ENCODE results near the gene COL8A1.

The COL8A1 gene

GRCh38 chr3:99639579-99639978 is 1.2 kb downstream of the COL8A1 start:
- no peak for DNase-seq (ENCODE audit: low read depth in 2 of 2)

GRCh38 chr3:99640214-99640851 is 1.9 kb downstream of the COL8A1 start:
- no peak for DNase-seq (ENCODE audit: low read depth in 2 of 2)

DNA sequence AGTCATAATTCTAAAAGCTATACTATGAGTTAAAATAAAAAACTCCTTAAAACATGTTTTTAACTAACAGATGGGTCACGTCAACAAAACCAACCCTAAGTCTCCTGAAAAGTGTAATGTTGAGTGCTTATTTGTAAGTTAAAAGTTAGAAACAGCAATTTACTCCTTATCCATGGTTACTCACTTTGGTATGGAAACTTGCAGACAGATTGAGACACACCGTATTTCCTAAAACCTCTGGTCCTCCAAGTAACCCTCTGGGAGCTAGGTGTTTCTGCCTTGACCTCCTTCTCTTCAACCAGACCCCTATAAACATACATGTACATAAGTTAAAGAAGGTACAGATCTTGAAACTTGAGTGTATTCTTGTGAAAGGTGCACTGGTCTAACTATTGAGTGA is 3.1 kb downstream of the COL8A1 start:
- no peak for DNase-seq (ENCODE audit: low read depth in 2 of 2)

GRCh38 chr3:99641982-99642381 is 3.6 kb downstream of the COL8A1 start:
- DNase-seq (ENCODE audit: low read depth in 2 of 2) = no peak

DNA sequence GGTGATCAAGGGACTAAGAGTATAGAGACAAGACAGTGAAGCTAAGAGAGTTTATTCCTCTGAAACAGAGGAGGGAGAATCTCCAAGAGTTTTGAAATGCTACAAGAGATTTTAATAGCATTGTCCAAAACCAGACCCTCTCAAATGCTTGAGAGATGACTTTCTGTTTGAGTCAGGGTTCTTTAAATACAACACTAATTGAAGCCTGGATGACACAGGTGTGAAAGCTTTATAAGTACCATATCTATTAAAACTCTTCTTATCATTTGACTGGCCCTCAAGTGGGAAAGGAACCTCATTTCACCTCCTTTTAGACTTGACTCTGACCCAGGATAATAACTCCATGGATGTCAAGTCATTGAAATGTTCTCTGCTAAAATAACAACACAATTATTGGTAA is 5.6 kb downstream of the COL8A1 start:
- DNase-seq (ENCODE audit: low read depth in 2 of 2) = no peak

GRCh38 chr3:99644746-99645145 is 6.4 kb downstream of the COL8A1 start:
- DNase-seq (ENCODE audit: low read depth in 2 of 2) = no peak

DNA sequence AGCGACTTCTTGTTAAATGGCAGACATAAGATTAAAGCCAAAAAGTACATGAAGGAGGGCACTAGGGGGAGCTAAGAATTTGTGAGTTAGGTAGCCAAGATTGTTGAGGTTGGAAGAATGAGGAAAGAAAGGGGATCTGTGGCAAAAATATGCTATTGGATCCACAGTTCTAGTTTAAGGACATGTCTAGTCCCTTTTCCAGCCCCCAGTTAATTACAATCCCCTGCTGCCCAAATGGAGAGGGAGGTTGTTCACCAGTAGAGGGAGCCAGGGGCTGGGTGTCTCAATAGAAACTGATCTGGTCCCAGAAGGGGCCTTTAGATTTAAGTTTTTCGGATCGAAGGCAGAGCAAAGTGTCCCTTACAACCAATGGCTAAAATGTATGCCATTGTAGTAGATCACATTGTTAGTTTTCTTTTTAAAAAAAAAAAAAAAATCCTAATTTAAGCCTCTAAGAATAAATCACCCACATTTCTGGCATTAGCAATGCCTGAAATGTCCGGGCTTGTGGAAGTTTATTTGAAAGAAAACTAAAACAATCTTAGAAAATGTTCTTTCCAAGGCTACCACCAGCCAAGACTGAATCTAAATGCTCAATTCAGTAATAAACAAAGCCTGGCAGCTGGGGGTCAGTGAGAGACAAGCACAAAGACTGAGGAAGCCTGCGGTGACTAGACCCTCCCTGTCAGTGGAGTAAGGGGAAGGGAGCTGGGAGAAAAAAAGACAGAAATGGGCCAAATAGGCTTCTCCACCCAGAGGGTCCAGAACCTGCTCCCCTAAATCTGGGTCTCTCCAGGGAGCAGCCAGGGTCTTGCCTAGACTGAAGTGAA is 7.1 kb downstream of the COL8A1 start:
- DNase-seq (ENCODE audit: low read depth in 2 of 2) = no peak

DNA sequence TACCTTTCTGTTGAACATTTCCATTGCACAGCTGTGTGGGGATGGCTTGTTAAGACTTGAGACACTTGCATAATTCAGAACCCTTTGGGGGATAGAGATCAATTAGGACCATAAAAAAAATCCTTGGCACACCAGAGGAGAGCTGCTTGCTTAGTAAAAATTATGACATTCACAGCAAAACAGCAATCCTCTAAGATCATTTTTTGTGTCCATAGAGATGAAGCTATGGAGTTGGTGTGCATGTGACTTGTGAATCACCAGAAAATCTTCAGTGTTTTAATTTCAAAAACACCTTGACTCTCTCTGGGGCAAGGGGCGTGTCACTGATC is 7.7 kb downstream of the COL8A1 start:
- no peak for DNase-seq (ENCODE audit: low read depth in 2 of 2)

DNA sequence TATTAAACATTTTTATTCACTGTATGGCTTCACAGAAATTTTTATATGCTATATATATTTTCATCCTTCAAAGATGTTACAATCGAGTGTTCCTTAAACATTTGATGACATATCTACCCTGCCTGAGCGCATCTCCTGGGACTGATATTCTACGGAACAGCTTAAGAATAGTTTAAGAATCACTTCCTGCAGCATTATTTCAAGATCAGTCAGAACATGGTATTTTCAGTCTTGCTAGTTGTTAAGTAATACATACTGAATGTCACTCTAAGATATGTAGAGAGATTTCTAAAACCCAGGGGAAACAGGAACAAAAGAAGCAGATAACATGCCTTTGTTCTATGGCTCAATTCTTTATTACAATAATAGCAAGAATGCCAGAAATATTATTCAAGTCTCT is 8.7 kb downstream of the COL8A1 start:
- no peak for DNase-seq (ENCODE audit: low read depth in 2 of 2)

DNA sequence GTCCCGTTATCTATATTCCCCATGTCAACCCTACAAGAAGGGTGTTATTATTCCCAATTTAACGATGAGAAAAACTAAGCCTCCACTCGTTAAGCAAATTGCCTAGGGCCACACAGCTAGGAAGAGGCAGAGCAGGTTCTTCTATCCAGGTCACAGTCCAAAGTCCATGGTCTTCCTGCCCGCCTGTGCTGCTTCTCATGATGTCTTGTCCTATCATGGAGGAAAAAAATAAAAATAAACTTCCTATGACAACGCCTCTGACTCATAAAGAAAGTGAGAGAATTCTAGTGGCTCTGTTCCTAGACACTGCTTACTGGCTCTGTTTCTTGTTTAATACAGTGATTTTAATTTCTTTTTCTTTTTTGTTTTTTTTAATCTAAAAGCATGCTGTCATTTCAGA is 9.7 kb downstream of the COL8A1 start:
- no peak for DNase-seq (ENCODE audit: low read depth in 2 of 2)

- DNase-seq (ENCODE audit: low read depth in 2 of 2) = no peak
These were observed 10.1 kb downstream of the COL8A1 start for GRCh38 chr3:99648516-99648915.

DNA sequence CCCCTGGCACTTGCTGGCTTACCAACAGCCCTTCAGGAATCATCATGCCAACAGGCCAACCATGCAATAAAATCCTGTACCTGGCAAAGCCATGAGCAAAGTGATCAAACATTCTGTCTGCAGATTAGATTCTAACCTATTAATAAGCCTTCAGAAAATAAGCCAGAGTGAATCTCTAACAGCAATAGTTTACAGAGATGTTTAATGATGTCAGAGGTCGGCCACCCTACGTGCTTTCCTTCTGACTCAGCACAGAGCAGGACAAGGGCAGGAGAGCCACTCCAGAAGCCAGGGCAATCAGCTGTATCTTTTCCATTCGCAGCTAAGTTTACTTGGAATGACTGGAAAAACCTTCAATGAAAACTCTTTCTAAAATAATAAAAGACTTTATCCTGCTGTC is 13.1 kb downstream of the COL8A1 start:
- DNase-seq (ENCODE audit: low read depth in 2 of 2) = no peak

GRCh38 chr3:99656624-99657023 is 18.2 kb downstream of the COL8A1 start:
- DNase-seq (ENCODE audit: low read depth in 2 of 2) = no peak

- DNase-seq (ENCODE audit: low read depth in 2 of 2) = no peak
These were observed 19.9 kb downstream of the COL8A1 start for GRCh38 chr3:99658274-99658673.

DNA sequence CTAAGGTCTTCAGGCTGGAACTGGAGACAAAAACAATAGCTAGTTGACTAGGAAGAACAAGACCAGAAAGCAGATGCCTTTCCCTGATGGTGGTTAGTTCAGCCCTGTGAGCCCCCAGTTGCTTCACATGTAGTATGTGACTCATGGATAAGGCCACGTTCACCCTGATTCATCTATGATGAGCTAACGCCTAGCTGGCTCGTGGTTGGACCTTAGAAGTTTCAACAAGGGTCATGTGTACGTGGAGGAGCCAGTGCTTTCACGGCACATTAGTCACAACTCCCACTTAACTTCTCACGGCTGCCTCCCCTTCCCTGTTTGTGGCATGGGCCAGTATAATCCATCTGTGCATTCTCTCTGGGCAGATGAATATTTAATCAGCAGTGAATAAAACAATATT is 20.6 kb downstream of the COL8A1 start:
- no peak for DNase-seq (ENCODE audit: low read depth in 2 of 2)

DNA sequence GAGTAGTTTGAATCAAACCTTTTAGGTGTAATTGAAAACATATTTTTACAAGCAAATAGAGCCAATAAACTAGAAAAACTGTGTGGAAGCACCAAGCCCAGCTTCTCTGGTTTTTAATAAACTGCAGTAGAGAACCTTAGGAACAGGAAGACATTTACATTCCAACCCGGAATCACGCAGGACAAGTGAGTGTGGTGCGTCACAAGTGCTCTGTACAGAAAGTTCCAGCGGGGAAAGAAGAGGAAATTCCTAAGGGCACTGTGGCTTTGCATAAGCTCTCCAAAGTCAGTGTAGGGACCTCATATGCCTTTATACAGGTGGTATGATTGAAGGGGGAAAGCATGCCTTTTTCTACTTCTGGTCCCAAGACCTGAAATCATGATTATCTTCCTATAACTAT is 21.6 kb downstream of the COL8A1 start:
- DNase-seq (ENCODE audit: low read depth in 2 of 2) = no peak

- DNase-seq (ENCODE audit: low read depth in 2 of 2) = no peak
These were observed 24.6 kb downstream of the COL8A1 start for GRCh38 chr3:99662838-99663570.

DNA sequence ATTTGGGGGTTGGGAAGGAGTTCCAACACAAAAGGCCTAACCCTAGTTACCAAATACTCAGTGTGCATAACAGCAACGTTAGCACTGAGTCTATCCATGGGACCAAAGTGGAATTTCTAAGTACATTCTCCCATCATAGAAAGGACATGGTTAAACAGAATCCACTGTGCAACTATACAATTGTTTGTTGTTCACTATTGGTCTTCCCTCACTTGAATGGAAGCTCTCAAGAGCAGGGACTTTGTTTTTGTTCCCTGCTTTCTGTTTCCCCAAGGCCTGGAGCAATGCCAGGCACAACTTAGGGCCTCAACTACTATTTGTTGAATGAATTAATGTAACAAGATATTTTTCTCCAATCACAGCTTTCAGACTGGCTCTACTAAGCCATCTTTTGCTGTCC is 25.6 kb downstream of the COL8A1 start:
- no peak for DNase-seq (ENCODE audit: low read depth in 2 of 2)

GRCh38 chr3:99665017-99665416 is 26.6 kb downstream of the COL8A1 start:
- no peak for DNase-seq (ENCODE audit: low read depth in 2 of 2)

DNA sequence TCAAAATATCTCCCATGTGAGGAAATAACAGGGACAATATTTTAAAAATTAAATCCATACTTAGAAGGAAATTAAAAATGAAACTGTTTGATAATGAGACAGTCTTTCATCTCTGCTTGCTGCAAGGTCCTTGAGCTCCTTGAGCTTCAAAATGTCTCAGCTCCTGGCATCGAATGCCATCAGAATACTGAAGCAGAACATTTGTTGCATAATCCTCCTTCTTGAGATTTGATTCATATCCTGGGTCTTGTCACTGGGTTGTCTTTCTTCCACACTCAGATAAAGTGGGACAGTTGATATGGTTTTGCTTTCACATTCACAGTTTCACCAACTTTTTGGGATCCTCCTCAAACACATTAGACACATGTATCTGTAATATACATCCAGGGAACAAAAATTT is 27.8 kb downstream of the COL8A1 start:
- DNase-seq (ENCODE audit: low read depth in 2 of 2) = no peak

DNA sequence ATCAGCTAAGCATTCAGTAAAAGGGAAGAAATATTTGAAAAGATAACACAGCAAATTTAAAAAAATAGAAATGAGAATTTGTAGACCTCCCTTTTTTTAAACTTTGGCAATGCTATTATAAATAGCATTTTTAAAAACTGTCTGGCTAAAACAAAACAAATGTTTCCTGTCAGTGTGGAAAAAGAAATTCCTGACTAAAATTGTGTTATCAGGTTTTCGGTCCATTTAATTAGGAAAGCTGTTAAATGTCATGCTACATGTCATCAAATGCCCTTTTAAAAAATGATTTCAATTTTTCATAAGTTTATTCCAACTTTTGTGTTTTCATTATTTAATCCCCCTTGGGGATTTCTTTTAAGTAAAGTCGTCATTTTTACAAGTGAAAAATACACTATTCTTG is 29.6 kb downstream of the COL8A1 start:
- DNase-seq (ENCODE audit: low read depth in 2 of 2) = no peak

DNA sequence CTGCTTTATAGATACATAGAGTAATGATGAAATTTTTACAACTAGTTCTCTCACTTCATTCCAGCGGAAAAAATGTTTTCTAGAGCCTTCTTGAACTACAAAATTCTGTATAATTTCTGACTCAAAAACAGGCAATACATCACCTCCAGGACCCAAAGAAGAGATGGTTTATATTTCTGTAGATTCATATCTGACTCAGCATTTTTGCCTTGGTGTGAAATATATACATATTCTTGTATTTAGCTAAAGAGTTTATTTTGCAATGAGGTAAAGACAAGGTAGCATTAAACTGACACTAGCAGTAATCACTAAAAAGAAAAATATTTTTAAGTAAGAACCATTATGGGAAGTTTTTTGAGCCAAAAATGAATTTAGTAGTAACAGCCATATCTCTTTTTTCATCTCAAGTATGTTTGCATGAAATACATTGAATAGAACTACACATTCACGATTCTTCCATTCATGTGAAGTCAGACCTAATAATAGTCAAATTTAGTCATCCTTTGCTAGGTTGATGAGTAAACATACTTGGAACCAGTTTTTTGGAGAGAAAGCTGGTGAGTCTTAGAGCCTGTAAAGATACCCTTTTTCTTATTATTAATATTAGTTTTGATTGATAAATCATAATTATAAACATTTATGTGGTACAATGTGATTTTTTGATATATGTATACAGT is 31.6 kb downstream of the COL8A1 start:
- no peak for DNase-seq (ENCODE audit: low read depth in 2 of 2)

- DNase-seq (ENCODE audit: low read depth in 2 of 2) = no peak
These were observed 32.2 kb downstream of the COL8A1 start for GRCh38 chr3:99670556-99670950.
